Stomach smooth muscle (tissue), 2 donors: ENCODE measurements around the gene PLCB2.

ENCODE experiments used
- H3K27ac ChIP-seq: one replicate; pipeline ENCODE4 v1.7.0; 2013; ENCODE audit warnings: mild to moderate bottlenecking, low read length, inconsistent platforms
- H3K27me3 ChIP-seq, 2 donors: one replicate each; pipeline ENCODE4 v1.7.0; 2013; ENCODE audit warnings: low read length in 2 of 2; ENCODE audit not compliant: insufficient read depth in 2 of 2, control insufficient read depth in 1 of 2
- H3K36me3 ChIP-seq, 2 donors: one replicate each; pipeline ENCODE4 v1.7.0; 2013; ENCODE audit warnings: low read length in 2 of 2; ENCODE audit not compliant: control insufficient read depth in 2 of 2, insufficient read depth in 2 of 2
- H3K4me1 ChIP-seq: one replicate; pipeline ENCODE4 v1.7.0; 2013; ENCODE audit warnings: low read length; ENCODE audit not compliant: control insufficient read depth, insufficient read depth
- H3K4me3 ChIP-seq, 2 donors: one replicate each; pipeline ENCODE4 v1.7.0; 2013; ENCODE audit warnings: low read length in 2 of 2
- H3K9ac ChIP-seq, 2 donors: one replicate each; pipeline ENCODE4 v1.7.0; 2013; ENCODE audit warnings: low read length in 2 of 2, mild to moderate bottlenecking in 1 of 2
- H3K9me3 ChIP-seq, 2 donors: one replicate each; pipeline ENCODE4 v1.7.0; 2013; ENCODE audit warnings: low read length in 2 of 2; ENCODE audit not compliant: control insufficient read depth in 2 of 2
- donor health status: healthy.
- donor health status: Pancreatic carcinoma.

Gene PLCB2

DNA sequence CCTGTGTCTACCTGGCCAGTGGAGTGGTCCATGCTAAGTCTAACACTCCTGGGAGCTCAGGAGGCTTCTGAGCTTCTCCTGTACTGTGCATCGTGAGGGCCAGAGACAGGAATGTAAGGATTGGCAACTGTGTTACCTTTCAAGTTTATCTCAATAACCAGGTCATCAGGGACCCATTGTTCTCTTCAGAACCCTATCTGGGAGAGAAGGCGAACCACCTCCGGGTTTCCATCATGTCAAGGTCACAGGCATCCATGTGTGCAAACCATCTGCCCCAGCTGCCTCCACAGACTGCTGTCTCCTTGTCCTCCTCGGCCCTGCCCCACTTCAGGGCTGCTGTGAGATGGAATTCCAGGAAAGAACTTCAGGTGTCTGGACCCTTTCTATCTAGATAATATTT lies 30.8 kb downstream of the PLCB2 start:
- no peaks in the 10 kb centered on the region for H3K36me3 ChIP-seq
- H3K4me1 ChIP-seq = peaks cover 15% of the 10 kb centered on the region
- H3K27ac ChIP-seq = no peak overlapping the region
- no peaks in the 10 kb centered on the region for H3K9me3 ChIP-seq
- no peak overlapping the region for H3K9ac ChIP-seq
- peaks cover 12 to 34% of the 10 kb centered on the region in 2 donors for H3K27me3 ChIP-seq
- no peak overlapping the region for H3K4me3 ChIP-seq

DNA sequence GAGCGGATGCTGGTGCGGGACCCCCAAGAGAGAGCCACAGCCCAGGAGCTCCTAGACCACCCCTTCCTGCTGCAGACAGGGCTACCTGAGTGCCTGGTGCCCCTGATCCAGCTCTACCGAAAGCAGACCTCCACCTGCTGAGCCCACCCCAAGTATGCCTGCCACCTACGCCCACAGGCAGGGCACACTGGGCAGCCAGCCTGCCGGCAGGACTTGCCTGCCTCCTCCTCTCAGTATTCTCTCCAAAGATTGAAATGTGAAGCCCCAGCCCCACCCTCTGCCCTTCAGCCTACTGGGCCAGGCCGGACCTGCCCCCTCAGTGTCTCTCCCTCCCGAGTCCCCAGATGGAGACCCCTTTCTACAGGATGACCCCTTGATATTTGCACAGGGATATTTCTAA lies 31.8 kb downstream of the PLCB2 start:
- Histone ChIP-seq H3K36me3 (no peaks in the 10 kb centered on the region), H3K4me3 (no peak overlapping the region), H3K4me1 (peaks cover 8% of the 10 kb centered on the region), H3K27me3 (peaks cover 7 to 24% of the 10 kb centered on the region in 2 donors), H3K9me3 (no peaks in the 10 kb centered on the region), H3K9ac (no peak overlapping the region), H3K27ac (no peak overlapping the region)

- peaks cover 3 to 20% of the 10 kb centered on the region in 2 donors for H3K27me3 ChIP-seq
- H3K9me3 ChIP-seq = no peaks in the 10 kb centered on the region
- H3K27ac ChIP-seq = no peak overlapping the region
- no peaks in the 10 kb centered on the region for H3K36me3 ChIP-seq
- no peak overlapping the region for H3K9ac ChIP-seq
- H3K4me1 ChIP-seq = peaks cover 8% of the 10 kb centered on the region
- H3K4me3 ChIP-seq = no peak overlapping the region
Measured at GRCh38 chr15:40275523-40275922, 32.2 kb downstream of the PLCB2 start.

DNA sequence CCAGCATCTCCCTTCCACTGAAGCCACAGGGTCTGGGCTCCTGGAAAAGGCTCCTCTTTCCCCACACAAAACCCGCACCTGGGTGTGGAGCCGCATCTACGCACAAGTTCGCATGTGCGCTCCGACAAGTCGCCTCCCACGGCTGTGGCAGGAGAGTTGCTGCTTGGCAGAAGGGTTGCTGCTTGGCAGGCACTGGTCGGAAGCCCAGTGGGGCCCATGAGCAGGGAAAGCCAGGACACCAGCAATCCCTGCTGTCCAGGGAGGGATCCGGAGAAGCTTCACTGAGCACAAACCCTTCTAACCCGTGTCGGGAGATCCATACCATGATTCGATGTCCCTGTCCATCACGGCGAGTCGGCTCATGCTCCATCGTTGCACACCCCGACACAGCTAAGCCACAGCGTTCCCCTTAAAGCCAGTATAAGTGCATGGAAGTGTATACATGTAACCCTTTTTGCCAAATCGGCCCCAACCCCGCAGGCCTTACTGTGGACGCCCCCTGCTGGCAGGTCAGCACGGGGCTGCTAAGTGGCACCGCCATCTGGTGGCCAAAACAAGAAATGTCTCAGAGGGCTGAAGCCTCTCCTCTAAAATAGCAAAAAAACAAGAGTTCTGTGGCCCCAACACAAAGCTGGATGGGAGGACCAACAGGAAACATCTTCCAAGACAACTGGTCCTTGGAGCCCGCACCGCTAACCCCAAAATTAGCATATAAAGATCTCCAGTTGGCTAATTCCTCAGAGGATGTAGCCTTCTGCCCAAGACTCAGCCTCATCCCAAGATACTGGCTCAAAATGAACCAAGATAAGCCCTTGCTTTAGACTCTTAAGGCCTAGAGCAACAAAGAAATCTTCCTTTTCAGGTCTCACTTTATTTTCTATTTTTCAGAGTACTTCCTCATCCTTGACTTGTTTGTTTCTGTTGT lies 33.1 kb downstream of the PLCB2 start:
- Histone ChIP-seq H3K9ac (peak overlapping the region in 1 of 2 donors; percentile 5), H3K27ac (no peak overlapping the region), H3K9me3 (no peaks in the 10 kb centered on the region), H3K4me1 (peaks cover 7% of the 10 kb centered on the region), H3K36me3 (no peaks in the 10 kb centered on the region), H3K4me3 (no peak overlapping the region), H3K27me3 (peaks cover 2 to 11% of the 10 kb centered on the region in 2 donors)

DNA sequence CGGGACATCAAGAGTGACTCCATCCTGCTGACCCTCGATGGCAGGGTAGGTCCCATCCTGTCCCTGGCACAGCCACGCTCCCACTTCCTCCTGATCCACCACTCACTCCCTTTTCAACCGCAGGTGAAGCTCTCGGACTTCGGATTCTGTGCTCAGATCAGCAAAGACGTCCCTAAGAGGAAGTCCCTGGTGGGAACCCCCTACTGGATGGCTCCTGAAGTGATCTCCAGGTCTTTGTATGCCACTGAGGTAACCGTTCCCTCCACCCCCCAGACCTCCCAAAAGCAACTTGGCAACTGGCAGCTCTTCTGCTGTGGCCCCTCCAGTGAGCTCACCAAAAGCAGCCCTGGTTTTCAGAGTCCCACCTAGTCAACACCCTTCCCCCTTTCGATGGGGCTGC lies 34.3 kb downstream of the PLCB2 start:
- Histone ChIP-seq H3K9ac (no peak overlapping the region), H3K36me3 (no peaks in the 10 kb centered on the region), H3K9me3 (no peaks in the 10 kb centered on the region), H3K27ac (no peak overlapping the region), H3K27me3 (peaks cover 0 to 4% of the 10 kb centered on the region in 2 donors), H3K4me1 (peaks cover 5% of the 10 kb centered on the region), H3K4me3 (no peak overlapping the region)

- H3K27me3 ChIP-seq = no peaks in the 10 kb centered on the region
- no peak overlapping the region for H3K9ac ChIP-seq
- H3K4me3 ChIP-seq = no peak overlapping the region
- no peak overlapping the region for H3K27ac ChIP-seq
- no peaks in the 10 kb centered on the region for H3K36me3 ChIP-seq
- no peaks in the 10 kb centered on the region for H3K9me3 ChIP-seq
- H3K4me1 ChIP-seq = peaks cover 3% of the 10 kb centered on the region
Measured at GRCh38 chr15:40272485-40273056, 35.2 kb downstream of the PLCB2 start.

- Histone ChIP-seq H3K27ac (no peak overlapping the region), H3K4me1 (peaks cover 5% of the 10 kb centered on the region), H3K9ac (no peak overlapping the region), H3K36me3 (no peaks in the 10 kb centered on the region), H3K9me3 (no peaks in the 10 kb centered on the region), H3K27me3 (no peaks in the 10 kb centered on the region), H3K4me3 (no peak overlapping the region)
Measured at GRCh38 chr15:40271685-40272484, 35.9 kb downstream of the PLCB2 start.

- peaks cover 7% of the 10 kb centered on the region for H3K4me1 ChIP-seq
- H3K4me3 ChIP-seq = no peak overlapping the region
- H3K27ac ChIP-seq = no peak overlapping the region
- H3K9ac ChIP-seq = no peak overlapping the region
- no peaks in the 10 kb centered on the region for H3K9me3 ChIP-seq
- no peaks in the 10 kb centered on the region for H3K27me3 ChIP-seq
- H3K36me3 ChIP-seq = no peaks in the 10 kb centered on the region
Measured at GRCh38 chr15:40270246-40270995, 37.3 kb downstream of the PLCB2 start.

DNA sequence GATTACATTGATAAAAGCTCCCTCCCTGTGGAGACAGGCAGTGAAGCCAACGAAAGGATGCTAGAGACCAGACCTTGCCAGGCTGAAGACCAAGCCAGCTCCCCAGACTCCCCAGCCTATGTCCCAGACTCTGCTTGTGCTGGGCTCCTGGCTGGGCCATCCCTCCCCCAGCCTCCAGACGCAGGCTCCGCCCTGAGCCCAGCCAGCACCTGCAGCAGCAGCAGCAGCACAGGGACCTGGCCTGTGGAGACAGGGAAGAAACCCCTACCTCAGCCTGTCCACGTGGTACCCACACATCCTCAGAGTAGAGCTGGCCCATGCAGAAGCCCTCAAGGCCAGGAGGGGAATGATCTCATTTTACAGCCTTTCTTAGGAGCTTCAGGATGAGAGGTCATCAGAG lies 38.1 kb downstream of the PLCB2 start:
- no peak overlapping the region for H3K4me3 ChIP-seq
- no peaks in the 10 kb centered on the region for H3K27me3 ChIP-seq
- H3K9me3 ChIP-seq = no peaks in the 10 kb centered on the region
- H3K4me1 ChIP-seq = peaks cover 6% of the 10 kb centered on the region
- no peak overlapping the region for H3K9ac ChIP-seq
- no peak overlapping the region for H3K27ac ChIP-seq
- H3K36me3 ChIP-seq = no peaks in the 10 kb centered on the region

DNA sequence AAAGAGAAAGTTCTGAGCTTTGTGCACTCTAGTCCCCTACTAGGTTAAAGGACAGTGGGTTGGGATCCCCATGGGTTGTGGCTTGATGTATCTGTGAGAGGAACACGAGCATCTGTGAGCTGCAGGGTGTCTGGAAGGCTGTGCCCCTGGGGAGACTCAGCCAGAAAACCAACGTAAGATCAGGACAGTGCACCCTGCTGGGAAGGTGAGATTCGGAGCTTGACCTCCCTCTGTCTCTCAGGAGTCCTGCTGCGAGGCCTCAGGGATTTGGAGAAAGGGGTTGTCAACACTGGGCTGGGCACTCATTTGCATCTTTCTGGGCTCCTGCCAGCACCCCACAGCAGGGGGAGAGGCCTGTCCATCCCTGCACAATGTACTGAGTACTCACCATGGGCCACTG lies 40.1 kb downstream of the PLCB2 start:
- Histone ChIP-seq H3K9me3 (no peaks in the 10 kb centered on the region), H3K27ac (no peak overlapping the region), H3K36me3 (no peaks in the 10 kb centered on the region), H3K9ac (no peak overlapping the region), H3K4me3 (no peak overlapping the region), H3K4me1 (peaks cover 4% of the 10 kb centered on the region), H3K27me3 (no peaks in the 10 kb centered on the region)
